ENCODE results near the gene GNG3.

DNA sequence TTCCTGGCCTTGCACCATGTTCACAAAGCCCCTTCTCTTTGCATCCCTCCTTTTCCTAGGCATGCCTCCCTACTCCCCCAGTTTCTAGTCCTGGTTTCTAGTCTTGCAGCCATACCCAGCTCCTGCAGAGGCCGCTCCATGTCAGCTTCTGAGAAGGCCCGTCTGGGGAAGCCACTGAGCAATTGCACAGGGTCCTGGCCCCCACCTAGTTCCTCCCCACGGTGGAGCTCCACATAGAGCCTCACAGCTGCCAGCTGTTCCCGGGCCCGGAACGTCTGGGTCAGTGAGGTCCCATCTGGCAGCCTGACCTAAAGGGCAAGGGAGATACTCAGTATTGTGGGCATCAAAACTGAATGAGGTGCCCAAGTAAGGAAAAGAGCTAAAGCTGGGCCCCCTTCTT, 30.8 kb upstream of the GNG3 start:
- TF ChIP-seq, protein P1, sequence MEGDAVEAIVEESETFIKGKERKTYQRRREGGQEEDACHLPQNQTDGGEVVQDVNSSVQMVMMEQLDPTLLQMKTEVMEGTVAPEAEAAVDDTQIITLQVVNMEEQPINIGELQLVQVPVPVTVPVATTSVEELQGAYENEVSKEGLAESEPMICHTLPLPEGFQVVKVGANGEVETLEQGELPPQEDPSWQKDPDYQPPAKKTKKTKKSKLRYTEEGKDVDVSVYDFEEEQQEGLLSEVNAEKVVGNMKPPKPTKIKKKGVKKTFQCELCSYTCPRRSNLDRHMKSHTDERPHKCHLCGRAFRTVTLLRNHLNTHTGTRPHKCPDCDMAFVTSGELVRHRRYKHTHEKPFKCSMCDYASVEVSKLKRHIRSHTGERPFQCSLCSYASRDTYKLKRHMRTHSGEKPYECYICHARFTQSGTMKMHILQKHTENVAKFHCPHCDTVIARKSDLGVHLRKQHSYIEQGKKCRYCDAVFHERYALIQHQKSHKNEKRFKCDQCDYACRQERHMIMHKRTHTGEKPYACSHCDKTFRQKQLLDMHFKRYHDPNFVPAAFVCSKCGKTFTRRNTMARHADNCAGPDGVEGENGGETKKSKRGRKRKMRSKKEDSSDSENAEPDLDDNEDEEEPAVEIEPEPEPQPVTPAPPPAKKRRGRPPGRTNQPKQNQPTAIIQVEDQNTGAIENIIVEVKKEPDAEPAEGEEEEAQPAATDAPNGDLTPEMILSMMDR (IDR thresholded peaks at IDR 0.05; ENCODE audit: poor library complexity), result no peak
- TF ChIP-seq EZH2phosphoT487 (IDR thresholded peaks at IDR 0.05; ENCODE audit: low read depth, severe bottlenecking, unreplicated experiment) (no peak), EZH2 (IDR thresholded peaks at IDR 0.05; ENCODE audit: borderline replicate concordance) (no peak)
